Nephron (organoid): ENCODE results near the gene CREG2.

ENCODE experiments used
- H3K27ac Mint-ChIP-seq, 3 experiments: 2 replicates each; pipeline ENCODE4 v1.8.0; 2020; ENCODE audit warnings: mixed read lengths in 3 of 3, mild to moderate bottlenecking in 2 of 3, moderate library complexity in 1 of 3
- H3K27me3 Mint-ChIP-seq: 2 replicates; pipeline ENCODE4 v1.8.0; 2021; ENCODE audit warnings: low read depth, mild to moderate bottlenecking, moderate library complexity, mixed read lengths
- H3K36me3 Mint-ChIP-seq: 2 replicates; pipeline ENCODE4 v1.8.0; 2020; ENCODE audit warnings: low read depth, mixed read lengths
- H3K4me1 Mint-ChIP-seq: 2 replicates; pipeline ENCODE4 v1.8.0; 2020; ENCODE audit warnings: mixed read lengths
- H3K4me3 Mint-ChIP-seq, 3 experiments: 2 replicates each; pipeline ENCODE4 v1.8.0; 2020; ENCODE audit warnings: mild to moderate bottlenecking in 3 of 3, mixed read lengths in 3 of 3, moderate library complexity in 2 of 3
- H3K9me3 Mint-ChIP-seq: 2 replicates; pipeline ENCODE4 v1.8.0; 2020; ENCODE audit warnings: mixed read lengths
- TF ChIP-seq, protein P1 (sequence below), 3 experiments: fragments of 200-600 bp; sonication (generic); IDR thresholded peaks; one replicate each; pipeline ENCODE4 v1.5.0; 2021; ENCODE audit warnings: antibody characterized with exemption in 3 of 3; ENCODE audit not compliant: unreplicated experiment in 3 of 3

The CREG2 gene

DNA sequence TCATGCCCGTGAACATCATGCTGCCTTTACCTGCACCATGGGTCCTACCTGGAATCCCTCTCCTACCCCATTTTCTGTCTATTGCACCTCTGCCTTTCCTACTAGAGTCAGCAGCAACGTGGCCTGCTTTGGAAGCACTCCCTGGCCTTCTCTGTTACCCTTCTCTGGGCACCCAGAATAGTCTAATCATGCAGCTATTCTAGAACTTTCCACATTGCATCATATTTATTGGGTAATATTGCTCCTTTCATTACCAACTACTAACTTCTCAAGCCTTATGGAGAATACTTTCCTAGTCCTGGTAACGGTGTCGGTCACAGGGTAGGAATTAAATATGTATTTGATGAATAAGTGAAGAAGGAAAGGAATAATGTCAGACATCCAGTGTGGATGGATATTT lies 33.3 kb upstream of the CREG2 start:
- no peak overlapping the region for H3K27ac Mint-ChIP-seq
- no peak overlapping the region for H3K4me3 Mint-ChIP-seq
- peaks cover 4% of the 10 kb centered on the region for H3K27me3 Mint-ChIP-seq
- H3K9me3 Mint-ChIP-seq: no peaks in the 10 kb centered on the region
- peaks cover 19% of the 10 kb centered on the region for H3K4me1 Mint-ChIP-seq
- TF ChIP-seq, protein P1, sequence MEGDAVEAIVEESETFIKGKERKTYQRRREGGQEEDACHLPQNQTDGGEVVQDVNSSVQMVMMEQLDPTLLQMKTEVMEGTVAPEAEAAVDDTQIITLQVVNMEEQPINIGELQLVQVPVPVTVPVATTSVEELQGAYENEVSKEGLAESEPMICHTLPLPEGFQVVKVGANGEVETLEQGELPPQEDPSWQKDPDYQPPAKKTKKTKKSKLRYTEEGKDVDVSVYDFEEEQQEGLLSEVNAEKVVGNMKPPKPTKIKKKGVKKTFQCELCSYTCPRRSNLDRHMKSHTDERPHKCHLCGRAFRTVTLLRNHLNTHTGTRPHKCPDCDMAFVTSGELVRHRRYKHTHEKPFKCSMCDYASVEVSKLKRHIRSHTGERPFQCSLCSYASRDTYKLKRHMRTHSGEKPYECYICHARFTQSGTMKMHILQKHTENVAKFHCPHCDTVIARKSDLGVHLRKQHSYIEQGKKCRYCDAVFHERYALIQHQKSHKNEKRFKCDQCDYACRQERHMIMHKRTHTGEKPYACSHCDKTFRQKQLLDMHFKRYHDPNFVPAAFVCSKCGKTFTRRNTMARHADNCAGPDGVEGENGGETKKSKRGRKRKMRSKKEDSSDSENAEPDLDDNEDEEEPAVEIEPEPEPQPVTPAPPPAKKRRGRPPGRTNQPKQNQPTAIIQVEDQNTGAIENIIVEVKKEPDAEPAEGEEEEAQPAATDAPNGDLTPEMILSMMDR (IDR thresholded peaks at IDR 0.05; ENCODE audit: unreplicated experiment in 3 of 3): no peak
- no peaks in the 10 kb centered on the region for H3K36me3 Mint-ChIP-seq

DNA sequence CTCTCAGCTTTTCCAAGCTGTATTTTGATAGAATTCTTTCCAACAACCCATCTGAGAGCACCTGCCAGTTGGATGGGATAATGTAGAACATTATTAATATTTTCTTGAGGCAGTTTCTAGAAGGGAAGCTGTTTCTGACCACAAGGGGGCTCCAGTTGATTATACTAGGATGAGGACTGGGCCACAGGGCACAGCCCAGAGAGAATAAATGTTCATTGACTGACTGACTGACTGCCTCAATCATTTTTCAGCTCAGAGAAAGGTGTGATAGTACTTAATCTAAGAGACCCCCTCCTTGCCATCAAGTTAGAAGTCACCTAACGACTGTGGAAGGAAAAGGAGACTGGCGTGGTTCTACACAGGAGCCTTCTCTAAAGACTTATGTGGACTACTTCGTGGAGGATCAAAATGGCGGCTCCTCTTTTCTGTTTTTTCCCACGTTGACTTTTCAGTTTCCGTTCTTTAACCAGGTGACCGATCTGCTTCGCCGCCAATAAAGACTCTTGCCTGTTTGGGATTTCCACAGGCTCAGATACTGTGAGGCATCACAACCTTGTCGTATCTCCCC lies 31.9 kb upstream of the CREG2 start:
- H3K27ac Mint-ChIP-seq: no peak overlapping the region

DNA sequence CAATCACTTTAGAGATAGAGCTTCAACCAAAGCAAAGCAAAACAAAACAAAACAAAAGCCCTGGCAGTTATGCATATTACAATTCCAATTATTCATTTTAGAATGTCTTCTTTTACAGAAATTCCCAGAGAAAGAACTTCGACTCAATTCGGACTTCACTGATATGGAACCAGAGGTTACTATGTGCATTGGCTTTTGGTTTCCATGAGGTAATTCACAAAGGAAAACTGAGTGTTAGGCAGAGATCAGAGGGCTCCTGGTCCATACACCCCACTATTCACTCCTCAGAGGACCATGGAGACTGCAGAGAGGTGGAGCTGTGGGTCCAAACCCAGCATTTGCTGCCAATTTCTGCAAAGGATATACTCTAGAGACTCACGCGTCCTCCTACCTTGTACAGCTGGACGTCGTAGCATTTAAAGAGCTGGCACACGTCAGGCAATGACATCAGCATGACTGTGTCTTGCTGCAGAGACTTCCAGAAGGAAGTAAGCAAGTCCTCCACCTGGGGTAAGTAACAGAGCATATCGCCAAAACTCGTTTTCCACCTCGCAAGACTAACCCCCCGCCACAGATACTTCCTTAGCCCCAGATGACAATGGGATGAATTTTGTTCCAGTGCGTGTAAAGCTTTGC lies 31.3 kb upstream of the CREG2 start:
- Mint-ChIP-seq H3K4me1 (peaks cover 21% of the 10 kb centered on the region), H3K9me3 (no peaks in the 10 kb centered on the region), H3K4me3 (no peak overlapping the region), H3K27me3 (peaks cover 4% of the 10 kb centered on the region), H3K27ac (no peak overlapping the region), H3K36me3 (no peaks in the 10 kb centered on the region)
- TF ChIP-seq, protein P1 (IDR thresholded peaks at IDR 0.05; ENCODE audit: unreplicated experiment in 3 of 3): no peak

More for the DNA sequence above, 31.9 kb upstream of the CREG2 start:
- Mint-ChIP-seq H3K4me3 (no peak overlapping the region), H3K27me3 (peaks cover 4% of the 10 kb centered on the region), H3K4me1 (peaks cover 21% of the 10 kb centered on the region), H3K36me3 (no peaks in the 10 kb centered on the region), H3K9me3 (no peaks in the 10 kb centered on the region)
- TF ChIP-seq, protein P1 (IDR thresholded peaks at IDR 0.05; ENCODE audit: unreplicated experiment in 3 of 3): peak; percentile 60 to 61 (median 60)

DNA sequence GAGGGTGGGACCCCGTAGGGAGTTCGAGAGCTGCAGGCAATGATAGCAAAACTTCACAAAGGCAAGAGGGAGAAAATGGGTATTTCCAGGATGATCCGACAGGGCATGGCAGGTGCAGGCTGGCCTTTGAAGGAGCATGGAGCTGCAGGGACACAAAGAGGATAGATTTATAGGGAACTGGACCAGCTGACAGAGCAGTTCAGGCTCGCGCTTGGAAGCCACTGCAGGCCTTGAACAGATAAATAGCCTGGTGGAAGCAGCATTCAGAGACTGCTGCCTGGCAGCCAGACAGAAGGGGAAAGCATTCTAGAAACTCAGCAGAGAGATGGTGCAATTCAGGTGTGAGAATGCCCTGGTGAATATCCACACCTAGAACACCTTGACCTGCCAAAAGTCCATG lies 29.3 kb upstream of the CREG2 start:
- H3K27ac Mint-ChIP-seq: no peak overlapping the region
- H3K4me3 Mint-ChIP-seq: no peak overlapping the region
- TF ChIP-seq, protein P1 (IDR thresholded peaks at IDR 0.05; ENCODE audit: unreplicated experiment in 3 of 3): no peak

DNA sequence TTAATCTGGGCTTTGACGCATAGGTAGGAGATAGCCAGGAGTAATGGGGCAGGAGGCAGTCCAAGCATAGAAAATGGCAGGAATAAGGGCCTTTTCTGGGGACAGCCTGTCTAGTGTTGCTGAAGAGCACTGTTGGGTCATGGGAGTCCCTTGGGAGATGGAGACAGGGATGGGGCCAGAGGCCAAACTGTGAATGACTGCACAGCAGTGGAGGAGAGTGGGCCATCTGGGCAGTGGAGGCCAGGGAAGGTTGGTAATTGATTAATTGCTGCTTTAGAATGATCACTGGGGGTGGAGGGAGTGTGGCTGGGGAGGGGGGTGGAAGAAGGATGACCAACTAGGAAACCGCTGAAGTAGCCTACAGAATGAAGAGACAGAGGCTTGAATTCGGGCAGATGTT lies 28.6 kb upstream of the CREG2 start:
- H3K4me3 Mint-ChIP-seq: no peak overlapping the region
- peaks cover 10% of the 10 kb centered on the region for H3K27me3 Mint-ChIP-seq
- H3K27ac Mint-ChIP-seq: peak overlapping the region in 1 of 3 experiments; percentile 12
- TF ChIP-seq, protein P1 (IDR thresholded peaks at IDR 0.05; ENCODE audit: unreplicated experiment in 3 of 3): no peak
- no peaks in the 10 kb centered on the region for H3K36me3 Mint-ChIP-seq
- no peaks in the 10 kb centered on the region for H3K9me3 Mint-ChIP-seq
- H3K4me1 Mint-ChIP-seq: peaks cover 21% of the 10 kb centered on the region

More for the DNA sequence above, 29.3 kb upstream of the CREG2 start:
- Mint-ChIP-seq H3K27me3 (peaks cover 8% of the 10 kb centered on the region), H3K9me3 (no peaks in the 10 kb centered on the region), H3K36me3 (no peaks in the 10 kb centered on the region), H3K4me1 (peaks cover 21% of the 10 kb centered on the region)

DNA sequence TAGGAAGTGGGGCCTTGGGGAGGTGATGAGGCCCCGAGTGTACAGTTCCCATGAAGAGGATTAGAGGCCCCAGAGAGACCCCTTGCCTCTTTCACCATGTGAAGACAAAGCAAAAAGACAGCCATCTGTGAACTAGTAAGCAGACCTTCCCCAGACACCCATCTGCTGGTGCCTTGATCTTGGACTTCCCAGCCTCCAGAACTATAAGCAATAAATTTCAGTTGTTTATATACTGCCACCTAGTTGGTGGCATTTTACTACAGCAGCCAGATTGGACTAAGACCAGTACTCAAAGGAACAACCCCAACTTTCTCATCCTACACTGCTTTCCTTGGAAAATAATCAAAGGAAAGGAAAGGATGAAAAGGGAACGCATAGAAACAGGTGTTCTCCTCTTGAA lies 27.9 kb upstream of the CREG2 start:
- Mint-ChIP-seq H3K27ac (no peak overlapping the region), H3K36me3 (no peaks in the 10 kb centered on the region), H3K9me3 (no peaks in the 10 kb centered on the region), H3K27me3 (peaks cover 14% of the 10 kb centered on the region), H3K4me3 (no peak overlapping the region), H3K4me1 (peaks cover 21% of the 10 kb centered on the region)
- TF ChIP-seq, protein P1 (IDR thresholded peaks at IDR 0.05; ENCODE audit: unreplicated experiment in 3 of 3): no peak
